HFFc6 (cell line): Measurements from ENCODE around the gene ICAM2. TPM values are rescaled to one million over a fixed set of nuclear protein-coding genes. Genes with fewer than 3 reads are reported as not detected.
A peak's percentile ranks its signal among the peaks of the same experiment; 100 is the strongest.

ENCODE experiments used
- DNase-seq: peaks from one replicate; pipeline ENCODE4 v3.0.0-alpha.2; 2018
- H3K27ac Mint-ChIP-seq: 2 replicates; pipeline ENCODE4 v1.8.0; 2020; ENCODE audit warnings: mild to moderate bottlenecking, mixed read lengths
- H3K27me3 Mint-ChIP-seq: 2 replicates; pipeline ENCODE4 v1.8.0; 2021; ENCODE audit warnings: mild to moderate bottlenecking, moderate library complexity, mixed read lengths; ENCODE audit not compliant: insufficient read depth
- H3K36me3 Mint-ChIP-seq: 2 replicates; pipeline ENCODE4 v1.8.0; 2021; ENCODE audit warnings: low read depth, mixed read lengths
- H3K4me1 Mint-ChIP-seq: 2 replicates; pipeline ENCODE4 v1.8.0; 2020; ENCODE audit warnings: low read depth, mixed read lengths
- H3K4me3 Mint-ChIP-seq: 2 replicates; pipeline ENCODE4 v1.8.0; 2020; ENCODE audit warnings: mild to moderate bottlenecking, moderate library complexity, mixed read lengths
- H3K9me3 Mint-ChIP-seq: 2 replicates; pipeline ENCODE4 v1.8.0; 2020; ENCODE audit warnings: mild to moderate bottlenecking, mixed read lengths
- total RNA-seq, 6 experiments: library from RNA; stranded (reverse); fragmentation: NEBNext Ultra II Directional; extraction: Animal tissue kit (Norgen Biotek cat#: 25700); gene quantifications; 2 replicates in 1 of 6; 3 replicates in 5 of 6; pipeline ENCODE4 v1.2.3, GENCODE V29; 2021
- TF ChIP-seq, protein P1 (sequence below): fragments of 200-600 bp; sonication (generic); IDR thresholded peaks from 2 replicates; pipeline ENCODE4 v1.5.0; 2021; ENCODE audit warnings: antibody characterized with exemption, mild to moderate bottlenecking

Gene ICAM2
- total RNA-seq, 6 experiments from 2014 or later = 0.91 to 2.5 (median 1.3) TPM

DNA sequence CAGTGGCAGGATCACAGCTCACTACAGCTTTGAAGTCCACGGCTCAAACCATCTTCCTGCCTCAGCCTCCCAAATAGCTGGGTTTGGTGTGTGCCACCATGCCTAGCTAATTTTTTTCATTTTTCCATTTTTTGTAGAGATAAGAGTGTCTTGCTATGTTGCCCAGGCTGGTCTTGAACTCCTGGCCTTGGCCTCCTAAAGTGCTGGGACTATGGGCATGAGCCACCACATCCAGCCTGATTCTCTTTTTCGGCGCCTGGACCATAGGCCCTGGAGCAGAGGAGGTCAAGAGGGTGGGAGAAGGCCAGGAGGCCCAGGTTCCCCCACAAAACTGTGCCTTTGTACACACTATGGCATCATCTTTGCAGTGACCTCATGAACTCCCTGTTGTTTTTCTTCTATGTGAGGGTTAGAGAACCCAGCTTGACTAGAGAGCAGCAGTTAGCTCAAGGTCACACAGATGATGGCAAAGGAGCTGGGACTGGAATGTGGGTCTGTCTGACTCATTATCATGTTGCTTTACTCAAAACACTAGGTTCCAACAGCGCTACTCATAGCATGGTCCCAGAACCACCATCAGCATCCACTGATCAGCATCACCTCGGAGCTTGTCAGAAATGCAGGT, 64.0 kb downstream of the ICAM2 start:
- DNase-seq = peak; percentile 59
- Mint-ChIP-seq H3K4me1 (peaks cover 17% of the 10 kb centered on the region), H3K4me3 (no peak overlapping the region), H3K27ac (no peak overlapping the region; the same call in 1 of the 2 replicates), H3K9me3 (no peaks in the 10 kb centered on the region), H3K27me3 (peaks cover 12% of the 10 kb centered on the region), H3K36me3 (no peaks in the 10 kb centered on the region)
- TF ChIP-seq, protein P1, sequence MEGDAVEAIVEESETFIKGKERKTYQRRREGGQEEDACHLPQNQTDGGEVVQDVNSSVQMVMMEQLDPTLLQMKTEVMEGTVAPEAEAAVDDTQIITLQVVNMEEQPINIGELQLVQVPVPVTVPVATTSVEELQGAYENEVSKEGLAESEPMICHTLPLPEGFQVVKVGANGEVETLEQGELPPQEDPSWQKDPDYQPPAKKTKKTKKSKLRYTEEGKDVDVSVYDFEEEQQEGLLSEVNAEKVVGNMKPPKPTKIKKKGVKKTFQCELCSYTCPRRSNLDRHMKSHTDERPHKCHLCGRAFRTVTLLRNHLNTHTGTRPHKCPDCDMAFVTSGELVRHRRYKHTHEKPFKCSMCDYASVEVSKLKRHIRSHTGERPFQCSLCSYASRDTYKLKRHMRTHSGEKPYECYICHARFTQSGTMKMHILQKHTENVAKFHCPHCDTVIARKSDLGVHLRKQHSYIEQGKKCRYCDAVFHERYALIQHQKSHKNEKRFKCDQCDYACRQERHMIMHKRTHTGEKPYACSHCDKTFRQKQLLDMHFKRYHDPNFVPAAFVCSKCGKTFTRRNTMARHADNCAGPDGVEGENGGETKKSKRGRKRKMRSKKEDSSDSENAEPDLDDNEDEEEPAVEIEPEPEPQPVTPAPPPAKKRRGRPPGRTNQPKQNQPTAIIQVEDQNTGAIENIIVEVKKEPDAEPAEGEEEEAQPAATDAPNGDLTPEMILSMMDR = no peak

DNA sequence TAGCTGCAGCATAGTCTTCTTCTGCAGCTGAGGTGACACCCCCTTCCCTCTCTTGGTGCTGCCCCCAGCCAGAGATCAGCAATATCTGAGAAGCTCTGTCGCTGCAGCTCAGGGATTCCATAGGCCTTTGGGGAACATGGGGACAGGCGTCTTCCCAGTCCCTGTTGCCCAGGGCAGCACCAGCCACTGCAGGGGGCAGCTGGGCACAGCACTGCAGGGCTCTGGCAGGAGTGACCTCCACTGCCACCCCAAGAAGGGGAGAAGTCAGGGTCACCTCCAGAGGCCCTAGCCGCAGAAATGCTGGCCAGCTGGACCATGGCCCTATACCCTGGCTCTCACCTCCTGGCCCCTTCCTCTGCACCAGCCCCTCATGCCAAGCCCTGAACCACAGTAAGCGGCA, 64.6 kb downstream of the ICAM2 start:
- TF ChIP-seq, protein P1 = no peak
- H3K9me3 Mint-ChIP-seq = no peaks in the 10 kb centered on the region
- peaks cover 17% of the 10 kb centered on the region for H3K4me1 Mint-ChIP-seq
- DNase-seq = no peak
- H3K36me3 Mint-ChIP-seq = no peaks in the 10 kb centered on the region
- H3K27ac Mint-ChIP-seq = no peak overlapping the region
- no peak overlapping the region for H3K4me3 Mint-ChIP-seq
- peaks cover 12% of the 10 kb centered on the region for H3K27me3 Mint-ChIP-seq

DNA sequence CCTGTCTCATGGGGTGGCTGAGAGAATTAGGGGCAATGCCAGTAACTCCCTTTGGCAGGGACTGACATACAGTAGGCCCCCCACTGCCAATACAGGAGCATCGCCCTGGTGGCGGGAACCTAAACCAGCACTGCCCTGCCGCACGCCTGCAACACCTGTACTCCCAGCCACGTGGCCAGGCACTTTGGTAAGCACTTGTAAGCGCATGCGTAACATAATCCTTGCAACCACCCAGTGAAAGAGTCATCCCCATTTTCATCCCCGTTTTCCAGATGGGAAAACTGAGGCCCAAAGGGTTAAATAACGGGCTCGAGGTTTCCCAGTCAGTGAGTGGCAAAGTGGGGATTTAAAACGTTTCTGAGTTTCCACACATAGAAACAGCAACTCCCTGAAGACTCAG, 65.2 kb downstream of the ICAM2 start:
- Mint-ChIP-seq H3K9me3 (no peaks in the 10 kb centered on the region), H3K27ac (no peak overlapping the region), H3K4me3 (no peak overlapping the region), H3K36me3 (no peaks in the 10 kb centered on the region), H3K4me1 (peaks cover 17% of the 10 kb centered on the region), H3K27me3 (peaks cover 12% of the 10 kb centered on the region)
- DNase-seq = no peak
- TF ChIP-seq, protein P1 = no peak

DNA sequence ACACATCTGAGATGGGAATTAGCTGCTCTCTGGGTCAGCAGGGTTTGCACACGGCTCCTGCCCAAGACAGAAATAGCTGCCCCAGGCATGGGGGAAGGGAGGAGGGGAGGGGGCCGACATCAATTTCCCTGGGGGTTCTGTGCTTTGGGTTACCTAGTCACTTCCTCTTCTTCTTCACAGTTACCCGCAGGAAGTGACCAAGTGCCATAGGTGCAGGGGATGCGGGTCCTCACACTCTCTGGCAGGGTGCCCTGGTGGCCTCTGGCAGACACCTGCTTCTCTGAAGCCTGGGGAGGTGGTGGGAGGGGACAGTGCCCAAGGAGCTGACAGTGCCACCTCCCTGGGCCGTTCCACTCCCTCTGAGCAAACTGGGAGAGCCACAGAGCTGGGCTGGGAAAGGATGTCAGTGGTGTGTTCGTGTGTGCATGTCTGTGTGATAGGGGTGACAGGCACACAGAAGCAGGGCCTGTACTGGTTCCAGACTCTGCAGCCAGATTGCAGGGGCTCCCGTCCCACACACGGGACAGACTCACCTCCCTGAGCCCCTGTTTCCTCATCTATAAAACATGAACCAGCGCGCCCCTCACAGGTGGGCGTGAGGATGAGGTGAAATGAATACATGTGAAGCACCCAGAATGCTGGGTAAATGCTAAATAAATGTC, 65.9 kb downstream of the ICAM2 start:
- Mint-ChIP-seq H3K27ac (no peak overlapping the region), H3K36me3 (no peaks in the 10 kb centered on the region), H3K4me3 (no peak overlapping the region), H3K9me3 (no peaks in the 10 kb centered on the region), H3K4me1 (peaks cover 17% of the 10 kb centered on the region), H3K27me3 (peaks cover 12% of the 10 kb centered on the region)
- TF ChIP-seq, protein P1 = no peak
- no peak for DNase-seq

Other genes starting within 250 kb of the ICAM2 start
- 10 to 100 TPM; 70.5 to 83.2 (median 74.8) TPM for gene CCDC47, start 247.0 kb downstream of the ICAM2 start, total RNA-seq
- 10 to 100 TPM; 76.2 to 88.4 (median 80.2) TPM for gene DDX42, start 246.5 kb downstream of the ICAM2 start, total RNA-seq
- gene PSMC5, start 193.2 kb downstream of the ICAM2 start, total RNA-seq = 100 to 1,000 TPM; 156 to 206 (median 179) TPM
- gene FTSJ3, start 193.0 kb downstream of the ICAM2 start, total RNA-seq = 10 to 100 TPM; 43.2 to 55.1 (median 47.5) TPM
- 10 to 100 TPM; 45.9 to 53.5 (median 48.7) TPM for gene SMARCD2, start 177.9 kb downstream of the ICAM2 start, total RNA-seq
- not detected for gene CSH2, start 147.0 kb downstream of the ICAM2 start, total RNA-seq
- gene GH2, start 138.7 kb downstream of the ICAM2 start, total RNA-seq = not detected
- gene CSH1, start 124.1 kb downstream of the ICAM2 start, total RNA-seq = not detected
- gene CSHL1, start 109.4 kb downstream of the ICAM2 start, total RNA-seq = not detected
- gene GH1, start 101.8 kb downstream of the ICAM2 start, total RNA-seq = not detected
- gene CD79B, start 88.3 kb downstream of the ICAM2 start, total RNA-seq = under 1 TPM in 5 of 6 experiments, not detected in 1; 0.26 to 0.76 (median 0.34) TPM
- not detected for gene SCN4A, start 47.7 kb downstream of the ICAM2 start, total RNA-seq
- under 1 TPM in 3 of 6 experiments, not detected in 3; 0.17 to 0.27 (median 0.19) TPM for gene PRR29, start 22.3 kb downstream of the ICAM2 start, total RNA-seq
- 10 to 100 TPM in 2 of 6 experiments, 1 to 10 TPM in 4; 6.8 to 12.8 (median 7.9) TPM for gene ERN1, start 109.5 kb upstream of the ICAM2 start, total RNA-seq
- 10 to 100 TPM; 41.2 to 58.7 (median 44.4) TPM for gene TEX2, start 242.6 kb upstream of the ICAM2 start, total RNA-seq